KOPT-K1 (cell line): ENCODE results near the gene GATA2.

ENCODE experiments used
- H3K27ac ChIP-seq: fragments of 200-600 bp; sonication (generic); 2 replicates; pipeline ENCODE4 v1.5.1; 2016; ENCODE audit warnings: antibody characterized with exemption, mild to moderate bottlenecking, low read depth, low read length; ENCODE audit not compliant: poor library complexity, severe bottlenecking
- H3K36me3 ChIP-seq: fragments of 200-600 bp; sonication (generic); 2 replicates; pipeline ENCODE4 v1.5.1; 2017; ENCODE audit warnings: antibody characterized with exemption, mild to moderate bottlenecking, low read length, moderate library complexity; ENCODE audit not compliant: insufficient read depth
- H3K9me3 ChIP-seq: fragments of 200-600 bp; sonication (generic); 2 replicates; pipeline ENCODE4 v1.5.1; 2017; ENCODE audit warnings: antibody characterized with exemption, low read length, mild to moderate bottlenecking; ENCODE audit not compliant: insufficient read depth, poor library complexity, severe bottlenecking

The GATA2 gene

GRCh38 chr3:128478576-128479506 lies 14.2 kb downstream of the GATA2 start:
- Histone ChIP-seq H3K36me3 (no peaks in the 10 kb centered on the region), H3K27ac (no peak overlapping the region), H3K9me3 (no peaks in the 10 kb centered on the region)

GRCh38 chr3:128476659-128477058 lies 16.3 kb downstream of the GATA2 start:
- Histone ChIP-seq H3K27ac (no peak overlapping the region), H3K36me3 (no peaks in the 10 kb centered on the region), H3K9me3 (no peaks in the 10 kb centered on the region)

GRCh38 chr3:128475355-128475754 lies 17.6 kb downstream of the GATA2 start:
- H3K27ac ChIP-seq, result no peak overlapping the region
- no peaks in the 10 kb centered on the region for H3K9me3 ChIP-seq
- H3K36me3 ChIP-seq, result no peaks in the 10 kb centered on the region

DNA sequence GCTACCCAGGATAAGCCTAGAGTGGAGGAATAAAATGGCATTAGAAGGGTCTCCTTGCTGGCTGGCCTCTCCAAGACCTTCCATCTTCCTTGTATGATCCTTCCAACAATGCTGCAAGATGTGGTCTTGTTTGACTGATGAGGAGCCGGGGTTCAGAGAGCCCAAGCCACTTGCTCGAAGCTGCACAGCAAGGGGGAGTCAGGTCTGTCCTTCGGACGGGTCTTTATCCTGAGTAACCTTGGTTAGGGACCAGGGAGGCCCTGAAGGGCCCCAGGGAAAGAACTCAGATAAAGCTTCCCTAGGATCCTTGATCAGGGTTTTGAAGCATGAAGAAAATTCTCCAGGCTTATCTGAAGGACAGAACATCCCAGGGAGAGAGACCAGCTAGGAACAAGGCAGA lies 19.3 kb downstream of the GATA2 start:
- H3K9me3 ChIP-seq, result no peaks in the 10 kb centered on the region
- H3K36me3 ChIP-seq, result no peaks in the 10 kb centered on the region
- no peak overlapping the region for H3K27ac ChIP-seq

GRCh38 chr3:128473180-128473519 lies 19.9 kb downstream of the GATA2 start:
- Histone ChIP-seq H3K27ac (no peak overlapping the region), H3K9me3 (no peaks in the 10 kb centered on the region), H3K36me3 (no peaks in the 10 kb centered on the region)

DNA sequence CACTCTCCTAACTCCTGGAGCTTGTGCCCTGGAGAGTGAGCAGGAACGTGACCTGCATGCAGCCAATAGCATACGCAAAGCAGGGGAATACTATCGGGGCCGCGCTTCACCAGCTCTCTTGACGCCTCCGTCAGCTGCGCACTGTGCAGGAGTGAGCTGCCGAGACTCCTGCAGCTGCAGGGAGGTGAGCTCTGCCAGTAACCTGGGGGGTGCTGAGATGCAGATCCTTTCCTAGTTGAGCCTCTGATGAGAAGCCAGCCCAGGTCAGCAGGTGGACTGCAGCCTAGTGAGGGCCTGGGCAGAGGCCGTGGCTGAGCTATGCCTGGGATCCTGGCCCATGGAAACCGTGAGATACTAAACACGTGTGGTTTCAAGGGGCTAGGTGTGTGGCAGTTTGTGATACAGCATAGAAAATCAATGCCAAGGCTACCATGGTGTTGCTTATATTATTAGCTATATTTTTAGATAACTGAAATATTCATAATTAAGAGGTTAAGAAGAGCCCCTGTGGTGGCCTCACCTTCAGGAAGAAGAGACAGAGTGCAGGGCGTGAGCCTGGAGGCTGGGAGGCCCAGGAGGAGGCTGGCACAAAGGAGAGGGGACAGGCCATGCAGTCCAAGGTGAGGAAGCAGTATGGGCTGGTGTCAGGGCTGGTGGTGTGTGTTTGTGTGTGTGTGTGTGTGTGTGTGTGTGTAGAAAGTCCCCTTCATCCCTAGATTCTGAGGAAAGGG lies 20.4 kb downstream of the GATA2 start:
- Histone ChIP-seq H3K27ac (no peak overlapping the region), H3K36me3 (no peaks in the 10 kb centered on the region), H3K9me3 (no peaks in the 10 kb centered on the region)

DNA sequence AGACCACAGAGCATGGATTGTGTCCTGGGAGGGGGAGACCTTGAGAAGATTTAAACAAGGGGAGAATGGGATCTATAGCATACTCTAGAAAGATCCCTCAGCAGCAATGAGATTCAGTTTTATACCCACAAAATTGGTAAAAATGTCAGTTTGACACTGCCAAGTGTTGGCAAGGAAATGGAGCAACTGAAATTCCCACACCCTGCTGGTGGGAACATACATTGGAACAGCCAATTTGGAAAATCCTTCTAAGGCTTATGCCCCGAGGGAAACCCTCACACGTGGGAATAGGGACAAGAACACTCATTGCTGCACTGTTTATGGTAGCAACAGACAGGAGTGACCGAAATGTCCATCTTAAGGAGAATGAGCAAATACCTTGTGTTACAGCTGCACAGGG lies 21.3 kb downstream of the GATA2 start:
- Histone ChIP-seq H3K27ac (no peak overlapping the region), H3K36me3 (no peaks in the 10 kb centered on the region), H3K9me3 (no peaks in the 10 kb centered on the region)

DNA sequence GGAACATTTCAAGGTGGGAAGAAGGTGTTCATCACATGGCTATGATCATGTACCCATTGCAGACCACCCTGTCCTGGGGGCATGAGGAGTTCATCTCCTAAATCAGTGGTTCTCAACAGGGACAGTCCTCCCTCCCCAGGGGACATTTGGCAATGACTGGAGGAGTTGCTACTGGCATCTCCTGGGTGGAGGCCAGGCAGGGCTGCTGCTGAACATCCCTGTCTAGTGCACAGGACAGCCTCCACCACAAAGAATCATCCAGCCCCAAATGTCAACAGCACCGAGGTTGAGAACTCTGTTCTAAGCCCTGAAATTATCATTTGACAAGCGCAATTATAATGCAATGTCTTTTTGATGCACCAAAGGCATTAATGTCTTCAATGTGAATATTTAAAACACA lies 21.9 kb downstream of the GATA2 start:
- H3K36me3 ChIP-seq, result no peaks in the 10 kb centered on the region
- no peaks in the 10 kb centered on the region for H3K9me3 ChIP-seq
- no peak overlapping the region for H3K27ac ChIP-seq

DNA sequence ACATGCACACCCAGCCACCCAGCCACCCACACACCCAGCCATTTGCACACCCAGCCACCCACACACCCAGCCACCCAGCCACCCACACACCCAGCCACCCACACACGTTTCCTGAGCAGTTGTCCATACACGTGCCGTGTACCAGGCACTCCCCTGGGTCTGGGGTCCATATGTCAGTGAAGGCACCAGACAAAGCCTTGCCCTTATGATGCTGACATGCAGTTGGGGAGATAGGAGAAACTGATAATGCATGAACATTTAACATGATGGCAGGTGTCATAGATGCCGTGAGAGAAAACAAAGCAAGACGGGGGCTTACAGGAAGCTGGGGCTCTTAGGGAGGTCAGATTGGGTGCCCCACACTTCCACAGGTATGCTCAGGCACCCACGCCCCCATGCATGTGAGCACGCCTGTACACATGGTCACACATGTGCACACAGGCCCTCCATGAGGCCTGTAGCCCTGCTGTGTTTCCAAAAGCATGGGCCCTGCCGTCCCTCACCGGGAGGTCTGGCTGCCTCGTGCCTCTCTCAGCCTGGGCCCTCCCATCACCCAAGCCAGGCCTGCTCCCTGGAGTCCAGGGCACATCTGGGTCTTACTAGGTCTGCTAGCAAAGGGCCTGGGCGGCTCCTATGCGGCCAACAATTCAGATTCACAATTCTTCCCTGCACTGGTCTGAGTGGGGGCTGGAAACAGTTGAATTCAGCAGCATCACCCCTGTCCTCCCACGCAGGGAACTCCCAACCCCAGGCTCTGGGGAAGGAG lies 22.7 kb downstream of the GATA2 start:
- no peaks in the 10 kb centered on the region for H3K9me3 ChIP-seq
- H3K36me3 ChIP-seq, result no peaks in the 10 kb centered on the region
- no peak overlapping the region for H3K27ac ChIP-seq

GRCh38 chr3:128469556-128469955 lies 23.4 kb downstream of the GATA2 start:
- H3K36me3 ChIP-seq, result no peaks in the 10 kb centered on the region
- no peaks in the 10 kb centered on the region for H3K9me3 ChIP-seq
- H3K27ac ChIP-seq, result no peak overlapping the region

DNA sequence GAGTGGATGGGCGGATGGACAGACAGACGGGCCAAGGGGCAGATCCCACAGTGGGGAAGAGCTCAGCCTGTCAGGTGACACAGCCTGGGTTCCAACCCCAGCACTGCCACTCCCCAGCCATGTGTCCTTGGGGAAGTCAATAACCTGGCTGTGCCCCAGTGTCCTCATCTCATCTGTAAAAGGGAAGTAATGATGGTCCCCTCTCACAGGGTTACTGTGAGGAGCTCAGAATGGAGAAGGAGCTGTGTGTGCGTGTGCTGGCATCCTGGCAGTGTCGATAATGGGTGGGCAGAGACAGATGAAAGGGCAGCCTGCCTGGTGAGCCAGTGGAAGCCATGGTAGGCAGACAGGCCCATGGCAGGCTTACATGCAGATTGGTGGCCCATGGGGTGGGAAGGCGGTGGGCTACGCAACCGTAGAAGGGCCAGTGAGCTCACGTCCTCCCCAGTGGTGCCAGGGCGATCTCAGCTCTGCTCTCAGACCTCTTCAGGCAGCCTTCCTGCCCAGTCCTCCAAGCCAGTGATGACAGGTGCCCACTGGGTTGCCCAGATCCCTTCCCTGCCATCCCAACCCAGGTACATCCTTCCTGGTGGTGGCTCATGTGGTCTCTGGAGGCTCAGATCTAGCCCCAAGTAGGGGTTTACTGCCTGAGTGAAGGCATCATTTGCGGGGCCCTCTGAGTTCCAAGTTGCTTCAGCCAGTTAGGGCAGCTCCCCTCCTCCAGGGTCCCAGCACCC lies 24.0 kb downstream of the GATA2 start:
- Histone ChIP-seq H3K9me3 (no peaks in the 10 kb centered on the region), H3K27ac (no peak overlapping the region), H3K36me3 (no peaks in the 10 kb centered on the region)

GRCh38 chr3:128468285-128468790 lies 24.7 kb downstream of the GATA2 start:
- Histone ChIP-seq H3K9me3 (no peaks in the 10 kb centered on the region), H3K36me3 (no peaks in the 10 kb centered on the region), H3K27ac (no peak overlapping the region)

GRCh38 chr3:128466840-128467541 lies 26.0 kb downstream of the GATA2 start, which contains the start of gene DNAJB8:
TSS of gene DNAJB8 (minus strand) at chr3:128466890. CDS start at chr3:128463245, 3,645 bp downstream.
- H3K9me3 ChIP-seq, result no peaks in the 10 kb centered on the region
- H3K27ac ChIP-seq, result no peak within 1 kb of the TSS
- H3K36me3 ChIP-seq, result no peaks in the 10 kb centered on the region

DNA sequence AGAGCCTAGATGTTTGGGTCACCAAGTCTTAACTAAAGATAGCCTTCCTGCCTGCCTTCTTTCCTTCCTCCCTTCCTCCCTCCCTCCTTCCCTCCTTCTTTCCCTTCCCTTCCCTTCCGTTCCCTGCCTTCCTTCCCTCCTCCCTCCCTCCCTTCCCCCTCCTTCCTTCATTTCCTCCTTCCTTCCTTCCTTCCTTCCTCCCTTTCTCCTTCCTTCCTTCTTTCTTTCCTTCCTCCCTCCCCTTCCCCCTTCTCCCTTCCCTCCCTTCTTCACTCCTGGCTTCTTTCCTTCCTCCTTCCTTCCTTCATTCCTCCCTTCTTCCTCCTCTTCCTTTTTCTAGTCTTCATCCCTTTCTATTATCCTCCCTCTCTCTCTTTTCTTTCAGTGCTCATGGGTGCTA lies 28.3 kb downstream of the GATA2 start:
- H3K36me3 ChIP-seq, result no peaks in the 10 kb centered on the region
- no peaks in the 10 kb centered on the region for H3K9me3 ChIP-seq
- H3K27ac ChIP-seq, result no peak overlapping the region
